T-helper 2 cell treated with Interferon-gamma antibody and Interleukin-4, amounts not matched to agents 5 μg/mL and 100 μg/mL, for 36 hours (primary cell): ENCODE measurements around the gene DNAI2.

ENCODE experiments used
- DNase-seq: peaks from one replicate; pipeline ENCODE4 v3.0.0; 2021; ENCODE audit warnings: low spot score
- H3K27ac Mint-ChIP-seq: one replicate; pipeline ENCODE4 v1.8.0; 2021; ENCODE audit warnings: mild to moderate bottlenecking, mixed read lengths
- H3K27me3 Mint-ChIP-seq: one replicate; pipeline ENCODE4 v1.8.0; 2021; ENCODE audit warnings: low read depth, mixed read lengths
- H3K36me3 Mint-ChIP-seq: one replicate; pipeline ENCODE4 v1.8.0; 2021; ENCODE audit warnings: low read depth, mixed read lengths
- H3K4me1 Mint-ChIP-seq: one replicate; pipeline ENCODE4 v1.8.0; 2021; ENCODE audit warnings: low read depth, mixed read lengths
- H3K4me3 Mint-ChIP-seq: one replicate; pipeline ENCODE4 v1.8.0; 2022; ENCODE audit warnings: mild to moderate bottlenecking, moderate library complexity, mixed read lengths
- H3K9me3 Mint-ChIP-seq: one replicate; pipeline ENCODE4 v1.8.0; 2021; ENCODE audit warnings: mixed read lengths

The DNAI2 gene

GRCh38 chr17:74337834-74338500, 63.9 kb downstream of the DNAI2 start:
- Mint-ChIP-seq H3K27me3 (peaks cover 3% of the 10 kb centered on the region), H3K27ac (no peak overlapping the region), H3K4me1 (peaks cover 6% of the 10 kb centered on the region), H3K36me3 (no peaks in the 10 kb centered on the region), H3K4me3 (no peak overlapping the region), H3K9me3 (no peaks in the 10 kb centered on the region)
- no peak for DNase-seq

GRCh38 chr17:74339537-74340195, 65.6 kb downstream of the DNAI2 start:
- no peak overlapping the region for H3K27ac Mint-ChIP-seq
- peaks cover 3% of the 10 kb centered on the region for H3K27me3 Mint-ChIP-seq
- no peak for DNase-seq
- H3K36me3 Mint-ChIP-seq, result no peaks in the 10 kb centered on the region
- peaks cover 2% of the 10 kb centered on the region for H3K4me1 Mint-ChIP-seq
- no peak overlapping the region for H3K4me3 Mint-ChIP-seq
- no peaks in the 10 kb centered on the region for H3K9me3 Mint-ChIP-seq

GRCh38 chr17:74340470-74341023, 66.5 kb downstream of the DNAI2 start:
- Mint-ChIP-seq H3K4me1 (no peaks in the 10 kb centered on the region), H3K27ac (no peak overlapping the region), H3K9me3 (no peaks in the 10 kb centered on the region), H3K36me3 (no peaks in the 10 kb centered on the region), H3K27me3 (peaks cover 3% of the 10 kb centered on the region), H3K4me3 (no peak overlapping the region)
- DNase-seq, result no peak

GRCh38 chr17:74342224-74342623, 68.2 kb downstream of the DNAI2 start:
- H3K27me3 Mint-ChIP-seq, result no peaks in the 10 kb centered on the region
- no peaks in the 10 kb centered on the region for H3K4me1 Mint-ChIP-seq
- no peaks in the 10 kb centered on the region for H3K36me3 Mint-ChIP-seq
- no peak overlapping the region for H3K4me3 Mint-ChIP-seq
- DNase-seq, result no peak
- H3K9me3 Mint-ChIP-seq, result no peaks in the 10 kb centered on the region
- H3K27ac Mint-ChIP-seq, result no peak overlapping the region

GRCh38 chr17:74343121-74343520, 69.1 kb downstream of the DNAI2 start:
- no peaks in the 10 kb centered on the region for H3K9me3 Mint-ChIP-seq
- DNase-seq, result no peak
- H3K27ac Mint-ChIP-seq, result no peak overlapping the region
- H3K4me3 Mint-ChIP-seq, result no peak overlapping the region
- H3K27me3 Mint-ChIP-seq, result peaks cover 5% of the 10 kb centered on the region
- H3K36me3 Mint-ChIP-seq, result no peaks in the 10 kb centered on the region
- no peaks in the 10 kb centered on the region for H3K4me1 Mint-ChIP-seq

GRCh38 chr17:74343526-74344284, 69.7 kb downstream of the DNAI2 start:
- Mint-ChIP-seq H3K4me3 (no peak overlapping the region), H3K9me3 (no peaks in the 10 kb centered on the region), H3K4me1 (no peaks in the 10 kb centered on the region), H3K36me3 (no peaks in the 10 kb centered on the region), H3K27me3 (peaks cover 10% of the 10 kb centered on the region), H3K27ac (no peak overlapping the region)
- DNase-seq, result no peak

GRCh38 chr17:74344658-74345057, 70.6 kb downstream of the DNAI2 start:
- Mint-ChIP-seq H3K4me1 (no peaks in the 10 kb centered on the region), H3K9me3 (no peaks in the 10 kb centered on the region), H3K27me3 (peaks cover 12% of the 10 kb centered on the region), H3K27ac (no peak overlapping the region), H3K4me3 (no peak overlapping the region), H3K36me3 (no peaks in the 10 kb centered on the region)
- no peak for DNase-seq

GRCh38 chr17:74345433-74346241, 71.6 kb downstream of the DNAI2 start:
- Mint-ChIP-seq H3K4me3 (no peak overlapping the region), H3K27me3 (peaks cover 18% of the 10 kb centered on the region), H3K27ac (no peak overlapping the region), H3K9me3 (no peaks in the 10 kb centered on the region), H3K36me3 (no peaks in the 10 kb centered on the region), H3K4me1 (no peaks in the 10 kb centered on the region)
- DNase-seq, result no peak

GRCh38 chr17:74347646-74348045, 73.6 kb downstream of the DNAI2 start:
- Mint-ChIP-seq H3K4me3 (no peak overlapping the region), H3K27me3 (peaks cover 30% of the 10 kb centered on the region), H3K9me3 (no peaks in the 10 kb centered on the region), H3K27ac (no peak overlapping the region), H3K4me1 (no peaks in the 10 kb centered on the region), H3K36me3 (no peaks in the 10 kb centered on the region)
- no peak for DNase-seq

GRCh38 chr17:74349120-74349519, 75.1 kb downstream of the DNAI2 start:
- DNase-seq, result no peak
- Mint-ChIP-seq H3K4me3 (no peak overlapping the region), H3K27me3 (peaks cover 45% of the 10 kb centered on the region), H3K4me1 (peaks cover 3% of the 10 kb centered on the region), H3K36me3 (no peaks in the 10 kb centered on the region), H3K9me3 (no peaks in the 10 kb centered on the region), H3K27ac (no peak overlapping the region)

GRCh38 chr17:74350486-74350885, 76.5 kb downstream of the DNAI2 start:
- Mint-ChIP-seq H3K4me3 (no peak overlapping the region), H3K9me3 (no peaks in the 10 kb centered on the region), H3K27me3 (peaks cover 58% of the 10 kb centered on the region), H3K36me3 (no peaks in the 10 kb centered on the region), H3K27ac (no peak overlapping the region), H3K4me1 (peaks cover 4% of the 10 kb centered on the region)
- no peak for DNase-seq

- H3K27me3 Mint-ChIP-seq, result peaks cover 68% of the 10 kb centered on the region
- DNase-seq, result no peak
- H3K36me3 Mint-ChIP-seq, result no peaks in the 10 kb centered on the region
- no peaks in the 10 kb centered on the region for H3K9me3 Mint-ChIP-seq
- H3K27ac Mint-ChIP-seq, result no peak overlapping the region
- no peak overlapping the region for H3K4me3 Mint-ChIP-seq
- H3K4me1 Mint-ChIP-seq, result peaks cover 4% of the 10 kb centered on the region
These were observed 77.6 kb downstream of the DNAI2 start for GRCh38 chr17:74351552-74352210.

- H3K4me1 Mint-ChIP-seq, result peaks cover 4% of the 10 kb centered on the region
- no peak overlapping the region for H3K4me3 Mint-ChIP-seq
- peaks cover 69% of the 10 kb centered on the region for H3K27me3 Mint-ChIP-seq
- no peaks in the 10 kb centered on the region for H3K36me3 Mint-ChIP-seq
- H3K9me3 Mint-ChIP-seq, result no peaks in the 10 kb centered on the region
- H3K27ac Mint-ChIP-seq, result no peak overlapping the region
- DNase-seq, result no peak
These were observed 79.5 kb downstream of the DNAI2 start for GRCh38 chr17:74353446-74354060.
